WERI-Rb-1 (cell line): ENCODE measurements around the gene CLDN6.

Experiments
- DNase-seq: peaks from one replicate; pipeline ENCODE4 v3.0.0-alpha.2; 2020
- H3K27ac ChIP-seq: fragments of 250-450 bp; sonication (Bioruptor Pico); 2 replicates; pipeline ENCODE4 v1.5.1; 2020; ENCODE audit warnings: mild to moderate bottlenecking, moderate library complexity
- H3K27me3 ChIP-seq: fragments of 250-450 bp; sonication (Bioruptor Pico); 2 replicates; pipeline ENCODE4 v1.5.1; 2021; ENCODE audit warnings: mild to moderate bottlenecking, low read depth, moderate library complexity; ENCODE audit not compliant: insufficient read depth, severe bottlenecking
- H3K36me3 ChIP-seq: fragments of 250-450 bp; sonication (Bioruptor Pico); 2 replicates; pipeline ENCODE4 v1.5.1; 2020; ENCODE audit warnings: mild to moderate bottlenecking, moderate library complexity
- H3K4me3 ChIP-seq: 2 replicates; pipeline ENCODE4 v1.5.1; 2011; ENCODE audit warnings: low read depth, mild to moderate bottlenecking, control low read depth, low read length
- H3K9me3 ChIP-seq: fragments of 250-450 bp; sonication (Bioruptor Pico); 2 replicates; pipeline ENCODE4 v1.5.1; 2021; ENCODE audit warnings: mild to moderate bottlenecking, moderate library complexity; ENCODE audit not compliant: severe bottlenecking
- CTCF ChIP-seq: IDR thresholded peaks from 2 replicates; pipeline ENCODE4 v1.5.1; 2011; ENCODE audit warnings: low read depth, mild to moderate bottlenecking, control low read depth, inconsistent platforms, low read length

Gene CLDN6

GRCh38 chr16:3026609-3027488 is 8.9 kb upstream of the CLDN6 start:
- H3K27me3 ChIP-seq = peaks cover 32% of the 10 kb centered on the region
- H3K27ac ChIP-seq = no peak overlapping the region
- no peak for DNase-seq
- TF ChIP-seq CTCF = no peak
- H3K4me3 ChIP-seq = no peak overlapping the region
- H3K36me3 ChIP-seq = peaks cover 35% of the 10 kb centered on the region
- H3K9me3 ChIP-seq = peaks cover 2% of the 10 kb centered on the region

GRCh38 chr16:3026003-3026378 is 8.0 kb upstream of the CLDN6 start:
- H3K36me3 ChIP-seq = peaks cover 37% of the 10 kb centered on the region
- TF ChIP-seq CTCF = no peak
- H3K9me3 ChIP-seq = peaks cover 2% of the 10 kb centered on the region
- H3K4me3 ChIP-seq = no peak overlapping the region
- no peak for DNase-seq
- H3K27me3 ChIP-seq = peaks cover 24% of the 10 kb centered on the region
- no peak overlapping the region for H3K27ac ChIP-seq

GRCh38 chr16:3025032-3026002 is 7.3 kb upstream of the CLDN6 start:
- Histone ChIP-seq H3K27ac (no peak overlapping the region), H3K36me3 (peaks cover 37% of the 10 kb centered on the region), H3K9me3 (peaks cover 2% of the 10 kb centered on the region), H3K27me3 (peaks cover 18% of the 10 kb centered on the region), H3K4me3 (no peak overlapping the region)
- DNase-seq = no peak
- no peak for TF ChIP-seq CTCF

- H3K27ac ChIP-seq = peak within 1 kb of the TSS; percentile 96
- peaks cover 3% of the 10 kb centered on the region for H3K27me3 ChIP-seq
- no peak for TF ChIP-seq CTCF
- H3K9me3 ChIP-seq = peaks cover 1% of the 10 kb centered on the region
- peak within 1 kb of the TSS; percentile 69 for H3K4me3 ChIP-seq
- peaks cover 37% of the 10 kb centered on the region for H3K36me3 ChIP-seq
- peak; percentile 97 for DNase-seq
Measured at GRCh38 chr16:3023669-3024478, 5.9 kb upstream of the CLDN6 start, which contains the start of the genes HCFC1R1 and THOC6. Gene HCFC1R1, minus strand, starts transcription at chr16:3023942. Its CDS starts 1 bp downstream, at chr16:3023941. Gene THOC6, plus strand, starts transcription at chr16:3024035. Its CDS starts 292 bp downstream, at chr16:3024327.

GRCh38 chr16:3023415-3023668 is 5.4 kb upstream of the CLDN6 start:
- H3K36me3 ChIP-seq = peaks cover 37% of the 10 kb centered on the region
- TF ChIP-seq CTCF = no peak
- no peaks in the 10 kb centered on the region for H3K9me3 ChIP-seq
- H3K4me3 ChIP-seq = peak overlapping the region; percentile 69
- H3K27ac ChIP-seq = peak overlapping the region; percentile 96
- no peaks in the 10 kb centered on the region for H3K27me3 ChIP-seq
- no peak for DNase-seq
